Measurements from ENCODE around the gene STRAP. TPM values are rescaled to one million over a fixed set of nuclear protein-coding genes. Genes with fewer than 3 reads are reported as not detected.
A peak's percentile ranks its signal among the peaks of the same experiment; 100 is the strongest.

STRAP gene
- total and polyA plus RNA-seq, 2 of the 13 experiments (the other 11 are each of a cell fraction or from before 2014, with no cell fraction given) = 66.9 to 118 TPM

DNA sequence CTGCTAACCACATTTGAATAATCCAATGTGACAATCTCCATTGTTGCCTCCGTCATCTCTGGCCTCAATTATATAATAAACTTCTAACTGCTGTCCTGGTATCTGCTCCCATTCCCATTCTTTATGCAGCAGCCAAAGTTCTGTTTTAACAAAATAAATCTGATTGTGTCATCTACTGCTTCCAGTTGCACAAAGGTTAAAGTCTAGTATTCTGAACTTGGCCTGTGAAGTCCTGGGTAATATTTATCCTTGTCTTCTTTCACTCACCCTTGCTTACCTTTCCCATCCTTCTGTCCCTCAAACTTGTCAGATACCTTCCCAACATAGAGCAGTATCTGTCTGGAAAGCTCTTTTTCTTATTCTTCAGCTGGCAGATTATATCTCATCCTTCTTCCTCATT, 19.3 kb upstream of the STRAP start (continued):
- TF ChIP-seq, protein P1, sequence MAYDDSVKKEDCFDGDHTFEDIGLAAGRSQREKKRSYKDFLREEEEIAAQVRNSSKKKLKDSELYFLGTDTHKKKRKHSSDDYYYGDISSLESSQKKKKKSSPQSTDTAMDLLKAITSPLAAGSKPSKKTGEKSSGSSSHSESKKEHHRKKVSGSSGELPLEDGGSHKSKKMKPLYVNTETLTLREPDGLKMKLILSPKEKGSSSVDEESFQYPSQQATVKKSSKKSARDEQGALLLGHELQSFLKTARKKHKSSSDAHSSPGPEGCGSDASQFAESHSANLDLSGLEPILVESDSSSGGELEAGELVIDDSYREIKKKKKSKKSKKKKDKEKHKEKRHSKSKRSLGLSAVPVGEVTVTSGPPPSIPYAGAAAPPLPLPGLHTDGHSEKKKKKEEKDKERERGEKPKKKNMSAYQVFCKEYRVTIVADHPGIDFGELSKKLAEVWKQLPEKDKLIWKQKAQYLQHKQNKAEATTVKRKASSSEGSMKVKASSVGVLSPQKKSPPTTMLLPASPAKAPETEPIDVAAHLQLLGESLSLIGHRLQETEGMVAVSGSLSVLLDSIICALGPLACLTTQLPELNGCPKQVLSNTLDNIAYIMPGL (CRISPR knock-in tag; IDR thresholded peaks at IDR 0.05; ENCODE audit: borderline replicate concordance in 1 of 2, low read depth in 1 of 2) = no peak
- TF ChIP-seq, protein P2, sequence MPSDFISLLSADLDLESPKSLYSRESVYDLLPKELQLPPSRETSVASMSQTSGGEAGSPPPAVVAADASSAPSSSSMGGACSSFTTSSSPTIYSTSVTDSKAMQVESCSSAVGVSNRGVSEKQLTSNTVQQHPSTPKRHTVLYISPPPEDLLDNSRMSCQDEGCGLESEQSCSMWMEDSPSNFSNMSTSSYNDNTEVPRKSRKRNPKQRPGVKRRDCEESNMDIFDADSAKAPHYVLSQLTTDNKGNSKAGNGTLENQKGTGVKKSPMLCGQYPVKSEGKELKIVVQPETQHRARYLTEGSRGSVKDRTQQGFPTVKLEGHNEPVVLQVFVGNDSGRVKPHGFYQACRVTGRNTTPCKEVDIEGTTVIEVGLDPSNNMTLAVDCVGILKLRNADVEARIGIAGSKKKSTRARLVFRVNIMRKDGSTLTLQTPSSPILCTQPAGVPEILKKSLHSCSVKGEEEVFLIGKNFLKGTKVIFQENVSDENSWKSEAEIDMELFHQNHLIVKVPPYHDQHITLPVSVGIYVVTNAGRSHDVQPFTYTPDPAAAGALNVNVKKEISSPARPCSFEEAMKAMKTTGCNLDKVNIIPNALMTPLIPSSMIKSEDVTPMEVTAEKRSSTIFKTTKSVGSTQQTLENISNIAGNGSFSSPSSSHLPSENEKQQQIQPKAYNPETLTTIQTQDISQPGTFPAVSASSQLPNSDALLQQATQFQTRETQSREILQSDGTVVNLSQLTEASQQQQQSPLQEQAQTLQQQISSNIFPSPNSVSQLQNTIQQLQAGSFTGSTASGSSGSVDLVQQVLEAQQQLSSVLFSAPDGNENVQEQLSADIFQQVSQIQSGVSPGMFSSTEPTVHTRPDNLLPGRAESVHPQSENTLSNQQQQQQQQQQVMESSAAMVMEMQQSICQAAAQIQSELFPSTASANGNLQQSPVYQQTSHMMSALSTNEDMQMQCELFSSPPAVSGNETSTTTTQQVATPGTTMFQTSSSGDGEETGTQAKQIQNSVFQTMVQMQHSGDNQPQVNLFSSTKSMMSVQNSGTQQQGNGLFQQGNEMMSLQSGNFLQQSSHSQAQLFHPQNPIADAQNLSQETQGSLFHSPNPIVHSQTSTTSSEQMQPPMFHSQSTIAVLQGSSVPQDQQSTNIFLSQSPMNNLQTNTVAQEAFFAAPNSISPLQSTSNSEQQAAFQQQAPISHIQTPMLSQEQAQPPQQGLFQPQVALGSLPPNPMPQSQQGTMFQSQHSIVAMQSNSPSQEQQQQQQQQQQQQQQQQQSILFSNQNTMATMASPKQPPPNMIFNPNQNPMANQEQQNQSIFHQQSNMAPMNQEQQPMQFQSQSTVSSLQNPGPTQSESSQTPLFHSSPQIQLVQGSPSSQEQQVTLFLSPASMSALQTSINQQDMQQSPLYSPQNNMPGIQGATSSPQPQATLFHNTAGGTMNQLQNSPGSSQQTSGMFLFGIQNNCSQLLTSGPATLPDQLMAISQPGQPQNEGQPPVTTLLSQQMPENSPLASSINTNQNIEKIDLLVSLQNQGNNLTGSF (CRISPR knock-in tag; IDR thresholded peaks at IDR 0.05) = no peak
- TF ChIP-seq ZKSCAN1 (IDR thresholded peaks at IDR 0.05; ENCODE audit: low read length) (no peak), SOX6 (IDR thresholded peaks at IDR 0.05) (no peak), SOX6 (CRISPR knock-in tag; IDR thresholded peaks at IDR 0.05) (peak; percentile 72), SP5 (CRISPR knock-in tag; IDR thresholded peaks at IDR 0.05; ENCODE audit: borderline replicate concordance, low read depth) (no peak), GFI1 (CRISPR knock-in tag; IDR thresholded peaks at IDR 0.05; ENCODE audit: borderline replicate concordance) (peak; percentile 87), ZSCAN31 (CRISPR knock-in tag; IDR thresholded peaks at IDR 0.05; ENCODE audit: low read depth) (no peak), ZNF879 (CRISPR knock-in tag; IDR thresholded peaks at IDR 0.05) (no peak), GATAD2A (CRISPR knock-in tag; IDR thresholded peaks at IDR 0.05) (peak; percentile 87), NFRKB (IDR thresholded peaks at IDR 0.05) (no peak), MAF1 (CRISPR knock-in tag; IDR thresholded peaks at IDR 0.05; ENCODE audit: borderline replicate concordance) (no peak), ZEB1 (IDR thresholded peaks at IDR 0.05; ENCODE audit: insufficient replicate concordance, low read depth) (peak; percentile 29), SMAD9 (CRISPR knock-in tag; IDR thresholded peaks at IDR 0.05) (no peak), NBN (conservative IDR thresholded peaks at IDR 0.05) (no peak), NFE2L1 (CRISPR knock-in tag; IDR thresholded peaks at IDR 0.05; ENCODE audit: borderline replicate concordance) (no peak), ZNF569 (CRISPR knock-in tag; IDR thresholded peaks at IDR 0.05; ENCODE audit: borderline replicate concordance) (no peak), RARA (CRISPR knock-in tag; IDR thresholded peaks at IDR 0.05) (peak; percentile 96), ISX (CRISPR knock-in tag; conservative IDR thresholded peaks at IDR 0.05) (no peak), MXD4 (CRISPR knock-in tag; IDR thresholded peaks at IDR 0.05) (peak; percentile 56; the same call in 1 of the 2 replicates)
- TF ChIP-seq, protein P3, sequence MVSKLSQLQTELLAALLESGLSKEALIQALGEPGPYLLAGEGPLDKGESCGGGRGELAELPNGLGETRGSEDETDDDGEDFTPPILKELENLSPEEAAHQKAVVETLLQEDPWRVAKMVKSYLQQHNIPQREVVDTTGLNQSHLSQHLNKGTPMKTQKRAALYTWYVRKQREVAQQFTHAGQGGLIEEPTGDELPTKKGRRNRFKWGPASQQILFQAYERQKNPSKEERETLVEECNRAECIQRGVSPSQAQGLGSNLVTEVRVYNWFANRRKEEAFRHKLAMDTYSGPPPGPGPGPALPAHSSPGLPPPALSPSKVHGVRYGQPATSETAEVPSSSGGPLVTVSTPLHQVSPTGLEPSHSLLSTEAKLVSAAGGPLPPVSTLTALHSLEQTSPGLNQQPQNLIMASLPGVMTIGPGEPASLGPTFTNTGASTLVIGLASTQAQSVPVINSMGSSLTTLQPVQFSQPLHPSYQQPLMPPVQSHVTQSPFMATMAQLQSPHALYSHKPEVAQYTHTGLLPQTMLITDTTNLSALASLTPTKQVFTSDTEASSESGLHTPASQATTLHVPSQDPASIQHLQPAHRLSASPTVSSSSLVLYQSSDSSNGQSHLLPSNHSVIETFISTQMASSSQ (IDR thresholded peaks at IDR 0.05; ENCODE audit: low read depth) = no peak
- TF ChIP-seq, protein P3 (CRISPR knock-in tag; IDR thresholded peaks at IDR 0.05; ENCODE audit: borderline replicate concordance) = no peak

All from HepG2 (cell line).